Activated CD4-positive, alpha-beta T cell treated with anti-CD3 and anti-CD28 coated beads, Interleukin-2, Interleukin-6, amounts not matched to agents 100 ng/mL and 50 ng/mL, durations not matched to agents 16 hours and 8 hours (primary cell): ENCODE results near the gene CLDN6.

Experiments used
- DNase-seq: peaks from one replicate; pipeline ENCODE4 v3.0.0-alpha.2; 2020

Gene CLDN6

DNA sequence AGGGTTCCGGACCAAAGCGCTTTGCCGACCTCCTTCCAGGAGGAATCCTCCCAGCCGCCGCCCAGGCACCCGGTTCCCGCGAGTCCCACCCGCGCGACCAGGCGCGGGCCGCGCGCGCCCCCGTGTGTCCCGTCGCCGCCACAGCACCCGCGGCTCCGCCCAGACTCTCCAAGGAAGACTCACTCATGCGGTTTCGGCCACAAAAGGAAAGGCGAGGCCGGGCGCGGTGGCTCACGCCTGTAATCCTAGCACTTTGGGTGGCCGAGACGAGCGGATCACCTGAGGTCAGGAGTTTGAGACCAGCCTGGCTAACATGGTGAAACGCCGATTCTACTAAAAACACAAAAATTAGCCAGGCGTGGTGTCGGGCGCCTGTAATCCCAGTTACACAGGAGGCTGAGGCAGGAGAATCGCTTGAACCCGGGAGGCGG, 34.3 kb downstream of the CLDN6 start:
- peak; percentile 89 for DNase-seq

DNA sequence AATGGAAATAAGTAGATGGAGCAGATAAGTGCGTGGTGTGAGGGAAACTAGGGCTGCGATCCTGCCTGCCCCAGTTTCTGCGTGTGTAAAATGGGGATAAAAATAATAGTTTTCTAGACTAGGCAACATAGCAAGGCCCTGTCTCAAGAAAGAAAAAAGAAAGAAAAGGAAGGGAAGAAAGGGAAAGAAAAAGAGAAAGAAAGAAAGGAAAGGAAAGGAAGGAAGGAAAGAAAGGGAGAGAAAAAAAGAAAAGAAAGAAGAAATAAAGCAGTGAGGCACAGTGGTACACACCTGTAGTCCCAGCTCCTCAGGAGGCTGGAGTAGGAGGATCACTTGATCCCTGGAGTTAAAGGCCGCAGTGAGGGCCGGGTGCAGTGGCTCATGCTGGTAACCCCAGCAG, 35.6 kb downstream of the CLDN6 start:
- no peak for DNase-seq

DNA sequence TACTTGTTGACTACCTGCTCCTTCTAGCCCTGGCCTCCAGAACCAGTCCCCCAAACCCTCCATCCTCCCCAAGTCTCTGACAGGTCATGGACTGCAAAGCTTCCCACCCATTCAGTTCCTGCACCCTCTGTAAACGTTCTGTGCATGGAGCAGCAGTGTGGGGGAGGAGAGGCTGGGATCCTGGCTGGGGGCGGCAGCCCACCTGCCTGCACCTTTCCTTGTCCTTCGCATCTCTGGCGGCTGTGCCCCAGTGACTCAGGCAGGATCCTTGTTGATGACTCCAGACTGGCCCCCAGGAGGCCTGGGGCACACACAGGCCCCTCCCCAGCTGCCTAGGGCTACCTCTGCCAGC, 36.1 kb downstream of the CLDN6 start:
- no peak for DNase-seq

DNA sequence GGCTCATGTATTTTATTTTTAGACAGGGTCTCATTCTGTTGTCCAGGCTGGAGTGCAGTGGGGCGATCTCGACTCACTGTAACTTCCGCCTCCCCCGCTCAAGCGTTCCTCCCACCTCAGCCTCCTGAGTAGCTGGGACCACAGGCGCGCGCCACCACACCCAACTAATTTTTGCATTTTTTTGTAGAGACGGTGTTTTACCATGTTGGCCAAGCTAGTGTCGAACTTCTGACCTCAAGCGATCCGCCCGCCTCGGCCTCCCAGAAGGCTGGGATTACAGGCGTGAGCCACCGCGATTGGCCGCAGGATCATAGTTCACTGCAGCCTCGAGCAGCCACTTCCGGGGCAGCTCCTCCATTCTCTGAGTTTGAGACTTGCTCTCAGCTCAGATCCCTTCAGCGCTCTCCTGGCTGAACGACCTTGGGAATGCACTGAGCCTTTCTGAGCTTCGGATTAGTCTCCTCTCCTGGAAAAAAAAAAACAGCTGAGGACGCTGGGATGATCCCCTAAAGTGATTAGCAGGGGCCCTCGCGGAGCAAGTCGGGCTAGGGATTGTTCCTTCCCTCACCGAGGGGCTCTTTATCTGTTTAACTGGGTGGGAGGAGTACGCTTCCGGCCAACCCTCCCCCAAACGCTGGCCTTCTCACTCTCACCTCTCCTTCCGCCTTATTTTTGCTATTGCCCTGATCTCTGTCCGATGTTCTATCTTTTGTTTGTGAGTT, 36.6 kb downstream of the CLDN6 start:
- no peak for DNase-seq

DNA sequence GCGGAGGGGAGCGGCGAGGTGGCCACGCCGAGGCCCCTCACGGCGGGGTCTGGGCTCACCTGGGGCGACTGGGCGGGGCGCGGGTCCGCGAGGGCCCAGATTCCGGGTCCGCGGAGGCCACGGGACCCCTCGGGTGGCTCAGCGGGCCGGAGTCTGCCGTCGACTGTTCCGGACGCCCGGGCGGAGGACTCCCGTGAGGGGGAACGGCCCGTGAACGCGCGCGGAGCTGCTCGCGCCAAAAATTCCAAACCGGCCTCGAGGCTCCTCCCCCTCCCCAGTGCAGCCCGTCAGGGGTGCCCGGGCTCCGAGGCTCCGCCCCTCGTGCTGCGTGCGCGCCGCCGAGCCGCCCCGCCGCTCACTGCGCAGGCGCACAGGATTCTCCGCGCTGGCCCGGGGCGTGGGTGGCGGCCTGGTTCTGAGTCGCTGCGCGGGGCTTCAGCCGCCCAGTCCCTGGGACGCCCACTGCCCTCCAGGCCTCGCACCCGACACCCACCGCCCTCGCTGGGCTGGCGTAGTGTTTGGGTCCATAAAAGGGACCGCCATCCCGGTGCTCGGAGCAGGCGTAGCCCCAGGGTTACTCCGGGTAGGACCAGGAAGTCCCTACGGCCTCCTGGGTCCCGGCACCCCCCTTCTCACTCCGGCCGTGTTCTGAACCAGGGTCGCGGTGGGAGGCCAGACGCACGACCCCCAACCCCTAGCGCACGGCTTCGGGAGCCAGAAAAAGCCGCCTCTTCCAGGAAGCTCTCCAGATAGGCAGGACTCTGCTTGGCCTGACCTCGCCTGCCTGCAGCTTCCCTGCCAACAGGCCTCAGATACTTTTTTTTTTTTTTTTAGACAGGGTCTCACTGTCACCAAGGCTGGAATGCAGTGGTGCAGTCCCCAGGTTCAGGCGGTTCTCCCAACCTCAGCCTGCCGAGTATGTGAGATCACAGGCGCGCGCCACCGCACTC, 37.5 kb downstream of the CLDN6 start, which contains the start of gene PKMYT1:
Gene PKMYT1 (minus strand): TSS at position 220 of the 950 bp plus-strand sequence. CDS start 789 bp downstream, outside the sequence.
- DNase-seq = peak; percentile 97

DNA sequence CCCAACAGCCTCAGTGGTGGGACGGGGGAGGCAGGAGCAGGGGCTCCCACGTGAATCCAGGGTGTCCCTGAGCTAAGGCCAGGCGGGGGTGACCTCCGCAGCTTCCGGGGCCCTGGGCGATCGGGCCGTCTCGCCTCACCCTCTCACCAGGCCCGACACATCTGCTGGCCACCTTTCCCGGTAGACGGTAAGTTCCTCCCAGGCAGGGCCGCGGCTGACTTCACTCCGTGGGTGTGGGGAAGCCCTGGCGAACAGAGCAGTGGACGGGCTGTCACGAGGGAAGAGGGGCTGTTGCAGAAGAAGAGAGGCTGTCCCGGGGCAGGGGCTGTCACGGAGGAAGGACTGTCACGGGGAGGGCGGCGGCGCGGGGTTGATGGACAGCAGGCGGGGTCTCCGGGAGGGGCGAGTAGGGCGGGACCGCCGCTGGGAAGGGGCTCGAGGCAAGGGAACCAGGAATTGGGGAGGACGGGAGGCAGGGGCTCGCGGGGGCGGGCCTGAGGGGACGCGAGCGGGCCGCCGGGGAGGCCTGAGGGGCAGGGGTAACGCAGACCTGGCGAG, 38.2 kb downstream of the CLDN6 start:
- peak; percentile 50 for DNase-seq

DNA sequence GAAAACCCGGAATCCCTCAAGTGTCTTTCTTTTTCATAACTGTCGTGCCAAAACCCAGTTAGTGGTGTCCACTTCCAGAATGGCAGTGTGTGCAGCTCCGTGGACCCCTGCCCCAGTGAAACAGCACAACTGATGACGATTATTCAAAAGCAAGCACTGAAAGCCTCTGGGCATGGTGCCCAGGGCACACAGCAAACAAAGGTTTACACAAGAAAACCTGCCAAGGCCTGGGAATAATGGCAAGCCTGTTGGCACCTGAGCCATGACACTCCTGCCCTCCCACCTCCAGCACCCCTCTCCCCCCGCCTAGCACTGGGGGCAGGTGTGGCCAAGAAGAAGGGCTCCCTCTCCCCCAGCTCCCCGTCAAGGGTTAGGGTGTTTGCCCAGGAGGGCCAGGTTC, 40.5 kb downstream of the CLDN6 start:
- DNase-seq = no peak

DNA sequence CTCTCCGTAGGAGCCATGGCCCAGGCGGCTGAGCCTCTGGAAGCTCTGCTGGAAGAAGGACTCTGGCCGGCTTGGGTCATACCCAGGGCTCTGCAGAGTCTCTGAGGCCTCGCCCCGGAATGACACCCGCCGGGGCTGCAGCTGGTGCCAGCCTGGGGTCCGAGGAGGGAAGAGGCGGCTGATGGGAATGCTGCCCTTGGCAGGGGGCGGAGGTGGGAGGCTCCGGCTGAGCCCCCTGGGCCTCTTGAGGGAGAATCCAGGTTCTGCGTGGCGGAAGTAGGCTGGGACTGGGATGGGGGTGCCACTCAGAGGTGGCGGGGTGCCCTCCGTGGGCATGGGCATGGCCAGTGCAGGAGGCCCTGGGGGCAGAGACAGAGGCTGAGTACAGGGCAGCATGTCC, 41.3 kb downstream of the CLDN6 start:
- no peak for DNase-seq

DNA sequence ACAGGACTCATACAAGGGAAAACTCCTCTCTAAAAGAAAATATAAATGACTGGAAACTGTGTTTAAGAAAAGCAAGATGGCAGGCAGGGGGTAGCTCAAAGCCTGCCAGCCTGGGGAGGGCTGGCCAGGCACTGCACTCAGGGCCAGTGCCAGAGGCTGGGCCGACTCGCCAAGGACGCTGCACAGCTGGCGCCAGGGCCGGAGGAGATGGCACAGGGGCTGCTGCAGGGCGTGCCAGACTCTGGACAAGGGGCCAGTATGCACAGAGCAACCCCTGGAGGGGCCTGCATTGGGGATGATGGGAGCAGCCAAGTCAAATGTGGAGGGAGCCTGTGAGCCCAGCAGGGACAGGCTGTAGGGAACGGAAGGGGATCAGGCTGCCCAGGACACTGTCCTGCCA, 41.8 kb downstream of the CLDN6 start:
- no peak for DNase-seq

DNA sequence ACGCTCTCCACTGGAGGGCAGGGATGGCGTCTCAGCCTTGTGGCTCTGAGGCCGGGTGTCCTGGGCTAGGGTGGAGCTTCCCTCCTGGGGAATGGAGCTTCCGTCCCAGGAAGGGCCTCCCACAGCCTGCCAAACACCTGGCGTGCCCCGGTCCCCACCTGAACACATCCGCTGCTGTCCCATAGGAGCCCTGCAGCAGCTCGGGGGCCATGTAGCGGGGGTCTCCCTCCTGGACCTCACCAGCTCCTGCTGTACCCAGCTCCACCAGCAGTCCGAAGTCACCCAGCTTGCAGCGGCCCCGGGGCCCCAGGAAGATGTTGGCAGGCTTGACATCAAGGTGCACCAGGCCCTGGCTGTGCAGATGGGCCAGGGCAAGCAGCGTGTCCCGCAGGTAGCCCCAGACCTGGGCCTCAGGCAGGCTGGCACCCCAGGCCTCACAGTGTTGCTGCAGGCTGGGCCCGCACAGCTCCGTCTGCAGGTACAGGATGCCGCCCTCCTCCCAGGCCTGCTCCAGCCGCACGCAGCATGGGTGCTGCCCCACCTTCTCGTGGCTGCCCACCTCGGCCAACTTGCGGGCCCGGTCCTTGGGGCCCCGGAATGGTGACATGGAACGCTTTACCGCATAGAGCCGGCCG, 42.7 kb downstream of the CLDN6 start:
- no peak for DNase-seq

DNA sequence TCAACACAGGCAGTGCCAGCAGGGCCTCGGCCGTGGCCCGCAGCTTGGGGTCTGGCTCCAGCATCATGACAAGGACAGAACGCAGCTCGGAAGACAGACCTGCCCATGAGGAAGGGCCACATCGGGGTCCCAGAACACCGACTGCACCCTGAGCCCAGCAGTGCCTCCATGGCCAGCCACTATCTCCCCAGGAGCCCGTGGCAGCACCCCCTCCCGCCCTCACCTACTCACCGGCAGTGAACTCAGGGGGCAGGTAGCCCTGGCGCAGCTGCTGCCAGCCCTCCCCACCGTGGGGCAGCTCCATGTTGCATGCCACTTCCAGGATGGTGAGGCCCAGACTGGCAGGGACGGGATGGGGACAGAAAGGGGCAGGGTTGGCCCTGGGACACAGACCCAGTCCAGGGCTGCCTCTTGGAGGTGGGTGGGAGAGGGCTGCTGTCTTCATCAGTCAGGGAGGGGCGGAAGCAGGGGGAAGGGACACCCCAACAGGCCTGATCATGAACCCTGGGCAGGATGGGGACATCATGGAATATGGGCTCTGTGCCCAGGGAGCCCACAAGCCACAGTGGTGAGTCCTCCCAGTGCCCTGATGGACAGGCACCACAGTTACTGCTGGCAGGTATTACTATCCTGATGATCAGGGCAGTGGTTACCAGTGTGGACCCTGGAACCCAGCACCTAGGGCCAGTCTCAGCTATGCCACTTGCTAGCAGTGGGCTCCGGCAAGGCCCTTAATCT, 43.5 kb downstream of the CLDN6 start:
- DNase-seq = no peak

DNA sequence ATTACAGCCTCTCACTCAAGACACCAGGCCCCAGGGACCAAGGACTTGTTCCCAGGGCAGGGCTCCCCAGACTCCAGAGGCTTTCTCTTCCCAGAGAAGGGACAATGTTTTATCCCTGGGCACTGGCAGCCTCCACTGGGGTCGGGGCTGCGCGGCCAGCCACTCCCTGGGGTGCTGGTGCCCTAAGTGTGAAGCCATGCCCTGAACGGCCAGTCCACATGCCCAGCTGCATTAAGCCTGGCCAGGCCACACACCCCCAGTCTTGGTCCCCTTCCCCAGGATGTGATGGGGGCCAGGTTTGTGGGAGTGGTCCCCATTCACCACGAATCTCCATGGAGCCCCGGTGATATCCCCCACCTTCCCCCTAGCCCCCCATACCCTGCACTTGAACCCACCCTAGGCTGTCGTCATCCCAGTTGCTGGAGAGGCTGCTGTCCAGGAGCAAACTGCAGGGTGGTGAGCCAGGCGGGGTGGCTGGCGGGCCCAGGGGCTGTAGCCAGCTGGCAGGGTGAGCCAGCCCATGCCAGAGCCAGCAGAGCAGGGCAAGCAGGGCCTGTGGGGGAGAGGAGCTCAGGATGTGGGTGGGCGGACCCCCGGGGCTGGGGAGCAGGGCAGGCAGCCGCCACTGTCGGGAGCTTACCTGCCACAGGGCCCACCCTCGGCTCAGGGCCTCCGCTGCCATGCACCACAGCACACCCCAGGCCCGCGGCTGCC, 44.2 kb downstream of the CLDN6 start:
- no peak for DNase-seq

DNA sequence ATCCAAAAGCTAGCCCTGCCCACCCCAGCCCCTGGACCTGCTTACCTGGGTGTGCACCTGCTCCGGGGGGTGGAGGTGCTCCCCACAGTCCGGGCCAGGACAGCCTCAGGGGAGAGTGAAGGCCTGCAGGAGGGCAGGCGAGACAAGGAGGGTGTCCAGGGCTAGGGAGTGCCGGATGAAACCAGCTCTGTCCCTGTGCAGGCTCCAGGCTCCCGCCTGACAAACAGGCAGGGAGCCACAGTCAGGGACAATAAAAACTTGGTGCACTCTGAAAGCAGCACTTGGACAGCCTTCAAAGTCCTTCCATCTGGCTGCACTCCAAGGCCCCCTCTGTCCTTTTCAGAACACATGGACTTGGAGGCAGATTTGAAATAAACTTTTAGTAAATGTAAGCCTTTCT, 44.9 kb downstream of the CLDN6 start:
- DNase-seq = no peak

DNA sequence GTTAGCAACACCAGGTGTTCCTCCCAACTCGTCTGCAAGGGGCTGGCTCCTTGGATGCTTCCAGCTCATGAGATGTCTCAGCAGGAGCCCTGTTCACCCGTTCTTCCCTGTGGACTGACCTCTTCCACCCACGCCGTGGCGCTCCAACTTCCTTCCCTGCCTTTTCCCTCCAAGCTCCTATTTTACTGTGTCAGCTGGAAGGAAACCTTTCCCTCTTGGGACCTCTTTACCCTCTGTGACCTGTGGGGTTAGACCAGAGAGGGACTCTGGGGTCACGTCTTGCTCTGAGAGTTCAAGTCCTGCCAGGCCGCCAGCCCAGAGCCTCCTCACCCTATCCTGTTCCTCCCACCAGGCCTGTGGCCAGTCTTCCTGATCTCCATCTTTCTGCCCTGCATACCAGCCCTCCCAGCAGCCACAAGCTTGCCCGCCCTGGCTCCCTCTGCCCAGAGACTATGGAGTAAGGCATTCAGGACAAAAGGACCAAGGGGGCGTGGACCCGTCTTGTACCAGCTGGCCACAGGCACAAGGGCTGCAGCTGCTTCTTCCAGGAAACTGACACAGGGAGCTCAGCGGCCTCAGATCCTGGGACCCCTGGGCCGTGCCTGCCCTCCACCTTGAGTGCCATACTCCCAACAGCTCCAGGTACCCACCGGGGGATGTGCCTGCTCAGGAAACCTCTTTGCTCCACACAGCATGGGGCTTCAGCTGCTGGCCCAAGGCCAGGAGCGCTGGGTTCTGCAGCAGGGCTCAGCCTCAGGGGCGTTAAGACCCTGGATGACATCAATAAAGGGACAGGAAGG, 45.8 kb downstream of the CLDN6 start:
- no peak for DNase-seq

DNA sequence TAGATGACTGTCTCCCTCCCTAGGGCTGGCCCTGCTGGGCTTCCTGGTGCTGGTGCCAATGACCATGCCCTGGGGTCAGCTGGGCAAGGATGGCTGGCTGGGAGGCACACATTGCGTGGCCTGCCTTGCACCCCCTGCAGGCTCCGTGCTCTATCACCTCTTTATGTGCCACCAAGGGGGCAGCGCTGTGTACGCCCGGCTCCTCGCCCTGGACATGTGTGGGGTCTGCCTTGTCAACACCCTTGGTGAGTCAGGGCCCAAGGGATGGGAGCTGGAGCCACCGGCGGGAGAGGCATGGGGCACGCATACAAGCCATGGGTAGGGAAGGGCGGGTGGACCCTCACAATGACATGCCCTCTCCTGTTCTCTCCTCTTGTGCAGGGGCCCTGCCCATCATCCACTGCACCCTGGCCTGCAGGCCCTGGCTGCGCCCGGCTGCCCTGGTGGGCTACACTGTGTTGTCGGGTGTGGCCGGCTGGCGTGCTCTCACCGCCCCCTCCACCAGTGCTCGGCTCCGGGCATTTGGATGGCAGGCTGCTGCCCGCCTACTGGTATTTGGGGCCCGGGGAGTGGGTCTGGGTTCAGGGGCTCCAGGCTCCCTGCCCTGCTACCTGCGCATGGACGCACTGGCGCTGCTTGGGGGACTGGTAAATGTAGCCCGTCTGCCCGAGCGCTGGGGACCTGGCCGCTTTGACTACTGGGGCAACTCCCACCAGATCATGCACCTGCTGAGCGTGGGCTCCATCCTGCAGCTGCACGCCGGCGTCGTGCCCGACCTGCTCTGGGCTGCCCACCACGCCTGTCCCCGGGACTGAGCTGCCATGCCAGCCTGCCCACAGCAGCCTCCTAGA, 46.6 kb downstream of the CLDN6 start:
- no peak for DNase-seq

DNA sequence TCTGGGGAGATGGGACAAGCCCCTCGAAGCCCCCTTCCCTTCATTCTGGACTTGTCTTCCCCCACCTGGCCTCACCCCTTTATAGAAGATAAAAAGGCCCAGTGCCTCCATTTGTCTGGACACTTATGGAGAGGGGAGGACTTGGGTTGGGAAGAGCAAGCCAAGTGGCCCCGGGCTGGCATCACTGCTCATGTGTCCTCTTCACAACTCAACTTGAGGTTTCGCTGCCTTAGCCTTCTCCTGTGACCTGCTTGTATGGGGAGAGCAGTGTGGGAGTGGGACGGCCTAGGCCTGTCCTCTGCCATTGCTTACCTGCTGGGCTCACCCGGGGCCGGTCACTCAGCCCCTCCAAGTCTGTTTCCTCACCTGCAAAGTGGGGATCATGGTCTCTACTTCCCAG, 47.4 kb downstream of the CLDN6 start:
- DNase-seq = no peak

DNA sequence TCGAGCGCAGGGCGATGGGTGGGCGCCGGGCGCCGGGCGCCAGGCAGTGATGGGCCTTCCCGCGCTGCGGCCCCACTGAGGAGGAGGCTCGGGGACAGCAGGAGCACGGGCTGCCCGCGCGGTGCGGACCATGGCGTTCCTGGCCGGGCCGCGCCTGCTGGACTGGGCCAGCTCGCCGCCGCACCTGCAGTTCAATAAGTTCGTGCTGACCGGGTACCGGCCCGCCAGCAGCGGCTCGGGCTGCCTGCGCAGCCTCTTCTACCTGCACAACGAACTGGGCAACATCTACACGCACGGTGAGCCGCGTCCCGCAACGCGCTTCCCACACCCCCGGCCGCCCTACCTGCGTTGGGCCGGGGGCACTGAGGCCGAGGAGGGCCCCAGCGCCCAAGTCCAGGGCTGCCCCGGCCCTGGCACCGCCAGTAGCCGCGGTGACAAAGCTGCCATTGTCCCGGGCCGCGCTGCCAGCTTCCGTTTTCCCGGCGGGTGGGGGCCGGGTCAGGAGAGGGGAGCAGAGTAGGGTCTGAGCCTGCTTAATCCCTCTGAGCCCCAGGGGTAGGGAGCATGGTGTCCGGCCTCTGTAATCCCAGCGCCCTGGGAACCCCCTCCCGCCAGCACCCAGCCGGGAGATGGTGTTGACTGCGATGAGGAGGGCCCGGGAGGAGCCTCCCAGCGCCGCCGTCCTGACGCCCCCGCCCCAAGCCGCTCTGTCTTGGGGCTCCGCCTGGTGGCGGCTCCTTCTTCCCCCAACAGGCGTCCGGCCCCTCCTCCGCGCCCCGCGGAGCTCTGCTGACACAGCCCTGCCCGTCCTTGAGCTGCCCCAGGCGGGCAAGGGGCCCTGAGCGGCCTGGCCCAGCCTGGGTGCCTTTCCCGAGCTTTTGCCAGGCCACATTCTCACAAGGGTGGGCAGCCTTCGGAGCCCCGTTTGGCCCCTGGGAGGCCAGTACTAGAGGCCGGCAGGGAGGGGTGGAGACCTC, 48.1 kb downstream of the CLDN6 start:
- DNase-seq = peak; percentile 92

DNA sequence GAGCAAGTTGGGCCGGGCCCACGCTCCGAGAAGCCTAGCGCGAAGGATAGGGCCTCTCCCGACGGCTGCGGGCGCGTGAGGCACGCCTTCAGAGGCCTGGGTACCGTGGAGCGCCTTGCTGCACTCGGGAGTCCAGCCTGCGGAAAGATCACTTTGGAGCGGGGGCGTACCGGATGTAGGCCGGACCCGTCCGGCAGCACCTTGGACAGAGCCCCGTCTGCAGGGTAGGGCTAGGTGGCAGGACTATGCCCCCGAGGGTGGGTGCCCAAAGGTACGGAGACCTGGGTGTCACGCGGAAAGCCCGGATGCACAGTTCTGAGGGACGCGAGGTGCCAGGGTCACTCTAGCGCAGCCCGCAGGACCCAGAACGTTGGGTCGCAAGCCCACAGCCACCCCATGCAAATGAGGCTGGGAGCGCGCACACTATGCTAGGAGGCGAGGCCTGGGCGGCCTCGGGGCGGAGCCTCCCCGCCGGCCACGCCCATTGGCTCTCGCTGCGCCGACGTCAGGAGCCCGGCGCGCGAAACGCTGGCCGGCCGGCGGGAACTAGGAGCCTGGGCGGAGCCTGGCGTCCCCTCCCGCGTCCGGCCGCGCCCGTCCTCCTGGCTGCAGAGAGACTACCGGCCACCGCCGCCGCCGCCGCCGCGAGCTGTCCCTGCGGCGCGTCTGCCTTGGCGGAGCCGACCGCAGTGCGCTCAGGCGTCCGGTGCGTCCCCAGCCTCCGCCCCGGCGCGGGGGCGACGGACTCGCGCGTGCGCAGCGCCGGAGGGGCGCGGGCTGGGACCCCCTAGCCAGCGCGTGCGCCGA, 49.0 kb downstream of the CLDN6 start, which contains the start of gene PAQR4:
Gene PAQR4 (plus strand): TSS at position 611 of the 807 bp plus-strand sequence. CDS start 327 bp downstream, outside the sequence.
- peak; percentile 93 for DNase-seq
